Smooth muscle cell (in vitro differentiated cells): ENCODE results near the gene LMF2. TPM values are rescaled to one million over a fixed set of nuclear protein-coding genes. Genes with fewer than 3 reads are reported as not detected.

ENCODE experiments used
- DNase-seq: peaks from one replicate; lab custom pipeline; 2025; ENCODE audit not compliant: unreplicated experiment; lab: John Stamatoyannopoulos, UW
- H2AFZ ChIP-seq: fragments of 200-600 bp; sonication (generic); 2 replicates; pipeline ENCODE4 v1.6.0; 2016; ENCODE audit warnings: antibody characterized with exemption, low read depth, mild to moderate bottlenecking
- H3F3A ChIP-seq: fragments of 200-600 bp; sonication (generic); 2 replicates; pipeline ENCODE4 v1.6.0; 2017; ENCODE audit warnings: antibody characterized with exemption, low read depth
- H3K27ac ChIP-seq: fragments of 200-600 bp; sonication (generic); 2 replicates; pipeline ENCODE4 v1.5.1; 2016; ENCODE audit warnings: low read depth, mild to moderate bottlenecking
- H3K27me3 ChIP-seq: fragments of 200-600 bp; sonication (generic); 2 replicates; pipeline ENCODE4 v1.6.1; 2016; ENCODE audit warnings: low read depth, mild to moderate bottlenecking
- H3K36me3 ChIP-seq: fragments of 200-600 bp; sonication (generic); 2 replicates; pipeline ENCODE4 v1.5.1; 2016; ENCODE audit warnings: low read depth
- H3K4me1 ChIP-seq: fragments of 200-600 bp; sonication (generic); 2 replicates; pipeline ENCODE4 v1.5.1; 2016; ENCODE audit warnings: low read depth
- H3K4me2 ChIP-seq: fragments of 200-600 bp; sonication (generic); 2 replicates; pipeline ENCODE4 v1.6.0; 2016; ENCODE audit warnings: mild to moderate bottlenecking
- H3K4me3 ChIP-seq: fragments of 200-600 bp; sonication (generic); 2 replicates; pipeline ENCODE4 v1.5.1; 2016; ENCODE audit warnings: mild to moderate bottlenecking
- H3K79me2 ChIP-seq: fragments of 200-600 bp; sonication (generic); 2 replicates; pipeline ENCODE4 v1.6.0; 2016; ENCODE audit warnings: low read depth, mild to moderate bottlenecking
- H3K9ac ChIP-seq: fragments of 200-600 bp; sonication (generic); 2 replicates; pipeline ENCODE4 v1.6.0; 2016; ENCODE audit warnings: low read depth
- H3K9me3 ChIP-seq: fragments of 200-600 bp; sonication (generic); replicated peaks from 2 replicates; pipeline ENCODE4 v1.5.1; 2016; ENCODE audit warnings: low read depth
- H4K20me1 ChIP-seq: fragments of 200-600 bp; sonication (generic); 2 replicates; pipeline ENCODE4 v1.6.0; 2016; ENCODE audit warnings: low read depth
- WGBS: methylation state at CpG from one replicate; pipeline ENCODE4 v1.1.7; 2016; ENCODE audit warnings: low lambda C conversion rate; 5-methylcytosine and 5-hydroxymethylcytosine counted together
- polyA plus RNA-seq: library from polyadenylated mRNA; unstranded; fragments of >200 nt; fragmentation: Nextera tagmentation; extraction: Ambion mirVana; gene quantifications from 2 replicates; pipeline ENCODE4 v1.2.1, GENCODE V29; 2016
- total RNA-seq: library from RNA; depleted of rRNA; stranded (reverse); fragments of >200 nt; gene quantifications from 2 replicates; pipeline ENCODE4 v1.2.3, GENCODE V29; 2014
- TF ChIP-seq, protein P1 (sequence below): fragments of 200-600 bp; sonication (generic); IDR thresholded peaks from 2 replicates; pipeline ENCODE4 v1.5.1; 2017; ENCODE audit warnings: borderline replicate concordance, mild to moderate bottlenecking, antibody characterized with exemption; ENCODE audit not compliant: insufficient read depth, poor library complexity, severe bottlenecking

Gene LMF2
- total and polyA plus RNA-seq, 2 experiments from 2014 or later, result 53.5 to 130 TPM

DNA sequence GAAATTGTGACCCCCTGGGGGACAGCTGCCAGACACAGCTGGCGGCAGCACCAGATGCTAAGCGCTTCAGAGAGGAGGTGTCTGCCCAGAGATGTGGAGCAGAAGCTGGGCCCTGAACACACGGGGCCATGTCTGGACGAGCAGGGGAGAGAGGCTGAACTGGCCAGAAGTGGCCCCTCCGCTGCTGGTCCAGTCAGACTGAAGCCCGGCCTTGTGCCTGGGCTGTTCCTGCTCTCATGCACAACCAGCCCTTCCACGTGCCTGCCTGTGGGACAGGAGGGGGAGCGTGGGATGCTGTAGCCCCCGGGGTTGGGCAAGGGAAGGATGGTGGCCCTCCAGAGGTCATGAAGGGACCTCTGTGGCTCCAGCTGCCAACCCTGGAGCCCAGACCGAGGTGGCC, 24.4 kb downstream of the LMF2 start:
- Histone ChIP-seq H3K79me2 (peaks cover 5% of the 10 kb centered on the region), H3K36me3 (no peaks in the 10 kb centered on the region), H3K27ac (no peak overlapping the region), H3K9me3 (no peaks in the 10 kb centered on the region), H3K4me1 (peaks cover 3% of the 10 kb centered on the region), H3F3A (peaks cover 5% of the 10 kb centered on the region), H3K4me3 (no peak overlapping the region), H4K20me1 (no peaks in the 10 kb centered on the region), H3K9ac (no peak overlapping the region), H2AFZ (no peak overlapping the region), H3K27me3 (no peaks in the 10 kb centered on the region), H3K4me2 (peak overlapping the region; percentile 88)
- no peak for DNase-seq
- 94% methylated on average over 10 of the region's 10 CpGs for WGBS
- TF ChIP-seq, protein P1, sequence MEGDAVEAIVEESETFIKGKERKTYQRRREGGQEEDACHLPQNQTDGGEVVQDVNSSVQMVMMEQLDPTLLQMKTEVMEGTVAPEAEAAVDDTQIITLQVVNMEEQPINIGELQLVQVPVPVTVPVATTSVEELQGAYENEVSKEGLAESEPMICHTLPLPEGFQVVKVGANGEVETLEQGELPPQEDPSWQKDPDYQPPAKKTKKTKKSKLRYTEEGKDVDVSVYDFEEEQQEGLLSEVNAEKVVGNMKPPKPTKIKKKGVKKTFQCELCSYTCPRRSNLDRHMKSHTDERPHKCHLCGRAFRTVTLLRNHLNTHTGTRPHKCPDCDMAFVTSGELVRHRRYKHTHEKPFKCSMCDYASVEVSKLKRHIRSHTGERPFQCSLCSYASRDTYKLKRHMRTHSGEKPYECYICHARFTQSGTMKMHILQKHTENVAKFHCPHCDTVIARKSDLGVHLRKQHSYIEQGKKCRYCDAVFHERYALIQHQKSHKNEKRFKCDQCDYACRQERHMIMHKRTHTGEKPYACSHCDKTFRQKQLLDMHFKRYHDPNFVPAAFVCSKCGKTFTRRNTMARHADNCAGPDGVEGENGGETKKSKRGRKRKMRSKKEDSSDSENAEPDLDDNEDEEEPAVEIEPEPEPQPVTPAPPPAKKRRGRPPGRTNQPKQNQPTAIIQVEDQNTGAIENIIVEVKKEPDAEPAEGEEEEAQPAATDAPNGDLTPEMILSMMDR, result no peak

DNA sequence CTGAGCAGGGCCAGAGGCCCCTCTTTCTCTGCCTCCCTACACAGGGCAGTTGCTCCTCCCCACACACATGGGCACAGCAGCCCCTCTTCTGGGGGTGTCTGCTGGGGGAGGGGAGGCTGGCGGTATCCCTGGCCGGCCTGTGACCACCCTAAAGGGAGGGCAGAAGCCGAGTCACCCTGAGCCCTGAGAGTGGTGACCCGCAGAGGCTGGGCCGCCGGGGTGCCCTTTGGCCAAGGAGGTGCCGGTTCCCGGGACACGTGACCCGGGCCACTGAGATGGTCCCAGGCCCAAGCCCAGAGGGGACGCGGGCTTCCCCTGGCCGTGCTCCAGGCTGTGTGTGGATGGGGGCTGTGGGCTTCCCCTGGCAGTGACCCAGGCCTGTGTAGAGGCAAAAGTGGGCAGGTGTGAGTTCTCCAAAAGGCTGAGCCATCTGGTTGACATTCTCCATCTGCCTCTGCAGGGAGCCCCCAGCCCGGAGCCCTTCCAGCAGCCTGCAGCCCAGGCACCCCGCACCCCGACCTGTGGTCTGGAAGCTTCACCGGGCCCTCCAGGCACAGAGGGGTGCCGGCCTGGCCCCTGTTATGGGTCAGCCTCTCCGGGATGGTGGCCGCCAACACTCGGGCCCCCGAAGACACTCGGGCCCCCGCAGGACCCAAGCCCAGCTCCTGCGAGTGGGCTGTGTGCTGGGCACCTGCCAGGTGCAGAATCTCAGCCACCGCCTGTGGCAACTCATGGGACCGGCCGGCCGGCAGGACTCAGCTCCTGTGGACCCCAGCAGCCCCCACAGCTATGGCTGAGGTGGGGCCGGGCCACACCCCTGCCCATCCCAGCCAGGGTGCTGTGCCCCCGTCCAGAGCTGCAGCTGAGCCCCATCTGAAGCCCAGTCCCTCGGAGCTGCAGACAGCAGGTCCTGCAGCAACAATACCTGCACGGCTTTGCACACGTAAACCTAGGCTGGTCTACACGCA, 25.1 kb downstream of the LMF2 start:
- Histone ChIP-seq H3K27me3 (no peaks in the 10 kb centered on the region), H3K4me1 (peaks cover 3% of the 10 kb centered on the region), H4K20me1 (no peaks in the 10 kb centered on the region), H3K9ac (peak overlapping the region; percentile 73), H3K4me3 (peak overlapping the region; percentile 59), H3K9me3 (no peaks in the 10 kb centered on the region), H3K27ac (no peak overlapping the region), H3K36me3 (no peaks in the 10 kb centered on the region), H3K79me2 (peaks cover 5% of the 10 kb centered on the region), H3K4me2 (peak overlapping the region; percentile 88), H3F3A (peaks cover 5% of the 10 kb centered on the region), H2AFZ (no peak overlapping the region)
- TF ChIP-seq, protein P1, result no peak
- no peak for DNase-seq
- WGBS, result 83% methylated on average over 30 of the region's 35 CpGs

DNA sequence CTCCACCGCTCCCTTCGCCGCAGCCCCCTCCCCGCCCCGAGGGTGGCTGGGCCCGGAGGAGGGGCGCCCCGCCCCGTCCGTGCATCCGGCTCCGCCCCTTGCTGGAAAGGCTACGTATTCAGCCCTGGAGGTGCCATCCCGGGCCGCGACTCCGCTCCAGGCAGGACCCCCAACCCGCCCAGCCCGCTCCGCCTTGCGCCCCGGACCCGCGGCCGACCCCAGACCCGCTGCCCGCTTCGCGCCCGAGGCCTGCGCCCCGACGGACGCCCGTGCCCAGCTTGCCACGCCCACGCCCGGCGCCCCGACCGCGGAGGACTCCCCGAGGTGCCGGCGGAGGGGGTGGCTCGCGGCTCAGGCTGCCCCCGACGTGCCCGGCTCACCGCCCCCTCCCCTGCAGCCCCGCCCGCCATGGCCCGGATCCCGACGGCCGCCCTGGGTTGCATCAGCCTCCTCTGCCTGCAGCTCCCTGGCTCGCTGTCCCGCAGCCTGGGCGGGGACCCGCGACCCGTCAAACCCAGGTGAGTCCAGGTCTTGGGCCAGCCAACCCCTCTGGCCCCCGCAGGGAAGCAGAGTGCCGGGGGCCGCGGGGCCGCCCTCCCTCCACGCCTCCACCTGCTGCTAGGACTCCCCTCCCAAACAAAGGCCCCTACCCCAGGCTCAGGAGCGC, 25.9 kb downstream of the LMF2 start, which contains the start of gene ADM2:
TSS of gene ADM2 (plus strand) at position 104 of the 667 bp plus-strand sequence. CDS start at position 409, 305 bp downstream.
- Histone ChIP-seq H3K4me2 (peak within 1 kb of the TSS; percentile 88), H3K79me2 (peaks cover 5% of the 10 kb centered on the region), H3K4me1 (peaks cover 3% of the 10 kb centered on the region), H3K9ac (peak within 1 kb of the TSS; percentile 73), H2AFZ (peak within 1 kb of the TSS; percentile 75), H3F3A (peaks cover 5% of the 10 kb centered on the region), H4K20me1 (no peaks in the 10 kb centered on the region), H3K36me3 (no peaks in the 10 kb centered on the region), H3K27ac (no peak within 1 kb of the TSS), H3K27me3 (no peaks in the 10 kb centered on the region), H3K4me3 (peak within 1 kb of the TSS; percentile 59), H3K9me3 (no peaks in the 10 kb centered on the region)
- peak; percentile 40 for DNase-seq
- WGBS, result 10% methylated on average over 21 of the region's 70 CpGs
- TF ChIP-seq, protein P1, result no peak
